Measurements from ENCODE around the gene TSHZ2.
"Not testable (repeated sequence)": the region's sequence is repeated elsewhere in the genome, so short reads cannot be mapped to it uniquely, and the experiment has no call there.

The TSHZ2 gene

DNA sequence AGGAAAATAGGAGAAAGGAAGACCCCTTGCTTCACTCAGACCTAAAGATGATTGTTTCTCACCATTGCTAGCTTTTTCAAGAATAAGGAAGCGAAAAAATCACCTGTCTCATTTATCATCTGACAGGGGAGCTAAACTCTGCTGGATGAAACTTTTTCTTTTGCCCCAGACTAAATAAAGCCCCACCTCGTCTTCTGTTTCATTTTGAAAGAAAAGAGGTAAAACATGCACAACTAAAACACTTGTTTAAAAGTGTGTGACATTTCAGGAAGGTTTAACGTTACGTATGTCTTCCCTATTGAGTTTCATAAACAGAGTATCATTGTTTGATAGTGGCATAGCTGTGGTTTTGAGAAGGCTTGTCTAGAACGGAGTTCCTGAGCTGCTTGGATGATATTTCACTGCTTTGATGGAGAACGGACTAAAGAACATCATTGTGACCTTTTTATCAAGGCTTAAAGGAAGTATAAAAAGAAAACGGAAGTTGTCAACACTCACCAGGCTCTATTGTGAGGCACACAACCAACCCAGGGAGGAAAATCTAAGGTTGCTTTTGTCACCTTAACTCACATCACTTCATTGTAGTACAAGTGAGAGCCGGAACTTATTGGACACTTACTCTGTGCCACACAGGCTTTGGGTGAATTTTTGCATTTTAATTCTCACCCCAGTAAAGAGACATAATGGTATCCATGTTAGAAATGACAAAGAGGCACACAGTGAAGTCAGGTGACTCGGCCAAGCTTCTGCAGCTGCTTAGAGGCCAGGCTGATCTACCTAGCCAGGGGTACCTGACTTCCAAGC lies 29.5 kb downstream of the TSHZ2 start:
- DNase-seq = no peak

DNA sequence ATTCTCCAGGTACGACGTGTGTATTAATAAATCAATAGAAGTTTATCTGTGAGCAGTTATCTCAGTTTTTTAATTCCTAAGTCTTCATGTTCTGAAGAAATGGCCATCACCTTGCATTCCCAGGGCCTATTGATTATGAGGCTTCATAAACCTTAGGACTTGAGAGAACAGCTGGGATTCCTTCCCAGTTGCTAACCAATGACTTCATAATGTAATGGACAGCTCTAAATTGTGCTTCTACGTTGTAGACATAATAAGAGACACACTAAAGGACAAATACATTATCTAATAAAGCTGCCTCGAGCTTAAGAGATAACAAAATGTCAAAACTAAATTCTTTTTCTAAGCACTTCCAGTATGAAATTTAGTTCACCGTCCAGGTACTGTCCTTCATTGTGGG lies 30.6 kb downstream of the TSHZ2 start:
- DNase-seq = no peak

DNA sequence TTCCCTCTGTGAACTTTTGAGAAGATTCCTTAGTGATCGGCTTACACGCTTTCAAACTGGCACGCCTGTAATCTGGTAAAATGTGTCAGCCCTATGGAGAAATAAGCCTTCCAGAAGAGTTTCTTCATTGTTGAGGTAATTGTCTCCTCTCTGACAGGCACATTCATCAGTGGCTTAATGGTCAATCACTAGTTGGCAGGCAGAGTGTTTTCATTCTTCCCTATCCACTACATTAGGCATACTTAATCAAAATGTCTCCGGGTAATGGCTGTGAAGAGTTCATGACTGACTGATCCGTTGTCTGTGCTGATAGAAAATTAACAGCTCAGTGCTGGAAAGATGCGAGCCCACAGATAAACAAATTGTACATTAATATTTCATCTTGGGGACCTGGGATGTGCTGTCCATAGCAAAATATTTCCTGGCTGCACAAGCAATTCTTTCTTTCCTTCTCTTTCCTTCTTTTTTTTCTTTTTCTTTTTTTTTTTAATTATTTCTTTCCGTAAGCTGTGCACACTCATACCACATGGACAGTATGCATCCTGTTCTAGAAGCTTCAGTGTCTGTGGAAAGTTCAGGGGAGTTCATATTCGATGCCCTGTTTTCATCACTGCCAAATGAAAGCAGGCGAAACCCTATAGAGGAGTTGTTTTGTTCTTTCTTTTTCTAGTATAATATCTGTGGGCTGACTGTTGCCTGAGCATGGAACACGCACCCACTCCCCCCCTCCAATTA lies 31.4 kb downstream of the TSHZ2 start:
- DNase-seq = peak; percentile 6

DNA sequence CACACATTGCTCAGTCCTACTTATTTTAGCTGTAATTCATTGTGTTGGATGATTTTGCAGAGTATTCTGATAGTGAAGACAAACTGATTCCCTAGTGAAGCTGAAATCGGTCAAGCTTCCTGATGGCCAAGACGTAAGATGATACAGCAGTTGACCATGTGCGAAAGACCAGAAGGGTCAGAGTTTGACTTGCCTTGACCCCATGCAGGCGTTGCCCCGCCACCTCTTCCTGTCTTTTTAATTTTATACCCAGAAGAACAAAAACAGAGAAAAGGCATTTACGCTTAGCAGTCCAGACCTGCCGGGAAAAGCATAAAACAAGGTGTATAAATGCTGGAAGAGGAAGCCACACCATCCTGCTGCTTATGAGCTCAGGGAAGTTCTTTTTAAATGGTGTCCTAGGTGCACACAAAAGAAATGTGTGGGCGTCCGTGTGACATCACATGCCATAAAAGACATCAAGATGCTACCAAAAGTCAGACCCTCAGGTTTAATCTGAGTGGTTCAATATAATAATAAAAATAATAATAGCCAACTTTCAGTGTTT lies 32.2 kb downstream of the TSHZ2 start:
- no peak for DNase-seq

DNA sequence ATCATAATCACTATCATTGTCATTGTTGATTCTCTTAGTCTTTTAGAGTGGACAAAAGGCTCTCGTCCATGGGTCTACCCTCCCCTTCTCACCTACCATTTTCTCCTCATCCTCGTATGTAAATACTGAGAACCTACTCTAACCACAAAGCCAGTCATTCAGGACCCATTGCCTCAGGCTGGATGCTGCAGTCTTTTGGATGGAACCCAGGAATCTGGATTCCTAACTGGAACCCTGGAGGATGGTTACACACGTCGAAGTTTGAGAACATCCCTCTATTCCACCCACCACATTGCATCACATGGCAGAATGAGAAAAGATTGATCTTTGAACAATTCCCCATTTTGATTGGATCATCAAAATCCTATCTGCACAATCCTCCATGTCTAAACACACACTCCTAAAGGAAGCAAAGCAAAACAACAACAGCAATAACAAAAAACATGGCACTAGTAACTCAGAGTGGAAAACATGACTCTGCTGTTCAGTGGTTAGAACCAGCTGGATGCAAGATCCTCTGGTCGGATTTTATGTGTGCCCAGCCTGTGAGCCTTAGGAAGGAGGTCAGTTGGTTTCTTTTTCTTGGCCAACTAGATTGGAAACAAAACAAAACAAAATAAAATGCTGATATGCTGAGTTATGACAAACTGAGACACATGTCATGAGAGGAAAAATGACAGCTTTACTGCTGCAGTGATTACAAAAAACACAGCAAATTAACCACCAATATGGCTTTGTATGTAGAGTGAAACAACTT lies 38.0 kb downstream of the TSHZ2 start:
- DNase-seq = no peak

DNA sequence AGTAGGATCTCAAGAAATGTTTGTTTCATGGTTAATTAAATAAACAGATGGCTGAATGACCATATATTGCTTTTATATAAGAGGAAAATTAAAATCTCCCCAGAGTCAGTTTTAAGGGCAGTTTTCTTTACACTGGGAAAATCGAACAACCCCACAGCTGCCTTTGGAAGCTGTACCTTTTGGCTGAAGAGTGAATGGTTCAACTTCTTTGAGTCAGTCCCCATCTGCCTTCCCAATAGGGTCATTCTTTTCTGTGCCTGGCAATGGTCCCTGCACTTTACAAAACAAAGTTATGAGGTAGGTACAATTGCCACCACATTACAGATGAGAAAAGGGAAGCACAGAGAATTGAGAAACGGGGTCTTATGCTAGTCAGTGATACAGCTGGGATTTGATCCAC lies 39.5 kb downstream of the TSHZ2 start:
- no peak for DNase-seq

DNA sequence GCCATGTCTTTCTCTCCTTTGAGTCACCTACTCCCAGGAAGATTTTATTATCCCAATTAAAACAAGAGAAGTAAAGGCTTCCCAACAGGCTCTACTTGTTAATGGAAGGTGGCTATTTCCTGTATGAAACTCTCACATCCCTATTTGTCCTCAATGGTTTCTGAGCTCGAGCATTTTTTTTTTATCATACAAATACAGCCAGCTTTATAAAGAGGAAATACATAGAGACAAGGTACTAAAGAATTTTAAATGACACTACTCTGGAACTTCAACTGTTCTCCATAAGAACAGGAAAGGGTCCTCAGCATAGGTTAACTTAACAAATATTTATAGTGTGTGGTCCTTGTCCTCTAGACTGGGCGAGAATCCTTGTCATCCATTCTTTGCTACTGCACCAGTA lies 41.0 kb downstream of the TSHZ2 start:
- no peak for DNase-seq

DNA sequence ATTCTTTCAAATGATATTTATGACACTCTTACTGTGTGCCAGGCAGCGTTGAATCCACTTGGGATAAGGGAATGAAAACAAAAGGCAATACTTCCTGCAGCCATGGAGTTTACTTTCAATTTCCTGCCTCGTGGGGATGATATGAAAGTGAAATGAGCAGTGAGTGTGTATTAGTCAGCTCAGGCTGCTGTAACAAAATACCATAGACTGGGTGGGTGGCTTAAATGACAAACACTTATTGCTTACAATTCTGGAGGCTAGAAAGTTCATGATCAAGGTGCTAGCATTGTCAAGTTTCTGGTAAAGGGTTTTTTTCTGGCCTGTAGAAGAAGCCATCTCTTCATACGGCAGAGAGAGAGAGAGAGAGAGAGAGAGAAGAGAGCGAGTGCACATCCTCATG lies 41.7 kb downstream of the TSHZ2 start:
- no peak for DNase-seq

DNA sequence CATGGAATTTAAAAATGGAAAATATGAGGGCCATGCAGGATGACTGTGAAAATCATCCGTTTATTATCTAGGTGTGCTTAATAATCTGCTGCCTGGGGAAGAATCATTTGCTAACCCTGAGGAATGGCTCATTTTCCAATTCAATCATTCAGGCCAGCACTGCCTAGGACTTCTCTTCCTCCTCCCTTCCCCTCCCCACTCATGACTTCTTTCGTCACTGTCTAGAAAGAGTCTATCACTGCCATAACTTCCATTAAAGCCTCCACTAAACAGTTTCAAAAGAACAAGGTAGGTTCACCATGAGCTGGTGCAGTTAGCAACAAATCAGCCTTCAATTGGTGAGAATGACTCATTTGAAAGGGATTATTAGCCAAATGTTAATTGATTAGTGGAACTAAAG lies 43.9 kb downstream of the TSHZ2 start:
- DNase-seq = no peak

DNA sequence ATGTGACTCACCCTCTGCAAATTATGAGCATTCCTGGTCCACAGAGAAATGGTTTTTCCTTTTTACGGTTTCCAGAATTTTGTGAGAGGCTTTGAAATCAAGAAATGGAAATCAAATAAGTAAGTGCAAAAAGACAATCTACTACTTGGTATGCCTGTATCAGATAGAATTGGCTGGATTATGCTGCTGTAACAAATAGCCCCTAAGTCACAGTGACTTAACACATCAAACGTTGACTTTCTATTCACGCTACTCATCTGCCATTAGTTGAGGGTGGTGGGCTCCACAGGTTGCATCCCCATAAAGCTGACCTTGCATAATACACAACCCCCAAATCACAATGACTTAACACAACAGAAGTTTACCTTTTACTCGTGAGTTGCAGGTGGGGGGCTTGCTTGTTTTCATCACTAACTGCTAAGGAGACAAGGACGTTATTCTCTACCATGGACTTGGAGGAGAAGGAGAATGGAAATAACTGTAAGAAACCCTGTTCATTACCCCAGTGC lies 44.4 kb downstream of the TSHZ2 start:
- no peak for DNase-seq

DNA sequence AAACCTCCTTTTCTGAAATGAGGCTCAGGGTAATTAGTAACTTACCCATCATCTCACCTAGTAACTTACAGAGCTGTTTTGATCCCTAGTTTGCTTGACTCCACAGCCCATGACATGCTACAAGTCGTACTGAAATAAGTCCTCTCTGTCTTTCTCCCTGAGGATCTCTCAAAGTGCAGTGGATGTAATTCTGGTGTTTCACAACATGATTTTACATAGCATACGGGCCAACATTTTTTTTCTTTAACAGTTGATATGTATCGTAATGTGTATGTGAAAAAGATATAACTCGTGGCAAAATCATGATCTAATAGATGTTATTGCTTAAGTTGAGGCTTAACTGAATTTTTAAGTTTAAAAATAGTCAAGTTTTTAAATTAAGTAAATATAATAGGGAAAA lies 45.0 kb downstream of the TSHZ2 start:
- no peak for DNase-seq

DNA sequence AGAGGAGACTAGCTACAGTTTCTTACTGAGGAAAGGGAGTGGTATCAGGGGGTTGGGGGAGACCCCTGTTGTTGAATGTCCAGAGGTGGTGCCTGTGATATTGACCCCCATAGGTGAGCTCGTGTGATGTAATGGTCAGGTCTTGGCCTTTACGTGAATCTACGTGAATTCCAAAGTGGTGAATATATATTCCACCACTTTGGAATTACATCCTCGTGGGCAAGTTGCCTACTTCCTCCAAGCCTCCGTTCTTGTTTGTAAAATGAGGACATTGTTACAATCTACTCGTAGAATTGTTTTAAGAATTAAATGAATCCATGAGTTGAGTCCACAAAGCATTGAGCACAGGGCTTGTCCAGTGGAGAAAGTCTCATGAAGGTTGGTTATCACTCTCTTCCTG lies 47.3 kb downstream of the TSHZ2 start:
- no peak for DNase-seq

DNA sequence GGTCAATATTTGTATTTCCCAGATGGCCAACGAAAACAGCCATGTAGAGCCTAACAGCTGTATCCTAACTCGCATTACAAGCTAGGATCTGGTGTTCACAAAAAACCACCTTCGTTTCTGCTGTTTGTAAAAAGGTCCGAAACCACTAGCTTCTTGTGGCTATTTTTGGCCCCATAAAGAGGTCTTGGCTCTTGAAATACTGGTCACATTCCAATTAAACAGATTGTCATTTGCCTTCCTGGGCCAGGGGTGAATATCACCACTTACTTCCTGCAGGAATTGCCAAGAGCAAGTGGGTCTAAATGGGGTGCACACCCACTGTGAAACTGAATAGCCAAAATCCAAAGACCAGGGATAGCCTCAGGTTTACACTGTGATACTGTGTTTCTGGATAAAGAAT lies 48.2 kb downstream of the TSHZ2 start:
- DNase-seq = no peak

DNA sequence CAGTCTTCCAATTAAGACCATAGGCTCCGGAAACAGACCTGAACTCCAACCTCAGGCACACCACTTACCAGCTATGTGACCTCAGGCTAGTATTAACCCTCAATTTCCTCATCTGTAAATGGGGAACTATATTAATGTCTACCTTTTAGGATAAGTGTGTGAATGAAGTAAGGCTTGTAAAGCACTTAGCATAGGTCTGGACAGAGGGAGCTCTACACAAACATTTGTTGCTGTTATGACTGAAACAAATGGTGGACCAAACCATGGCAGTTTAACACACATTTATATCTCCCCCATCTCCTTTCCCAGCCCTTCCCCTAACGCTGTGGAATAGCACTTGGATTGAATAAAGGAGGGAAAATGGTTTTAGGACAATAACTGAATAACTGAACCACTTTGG lies 48.7 kb downstream of the TSHZ2 start:
- DNase-seq = no peak

DNA sequence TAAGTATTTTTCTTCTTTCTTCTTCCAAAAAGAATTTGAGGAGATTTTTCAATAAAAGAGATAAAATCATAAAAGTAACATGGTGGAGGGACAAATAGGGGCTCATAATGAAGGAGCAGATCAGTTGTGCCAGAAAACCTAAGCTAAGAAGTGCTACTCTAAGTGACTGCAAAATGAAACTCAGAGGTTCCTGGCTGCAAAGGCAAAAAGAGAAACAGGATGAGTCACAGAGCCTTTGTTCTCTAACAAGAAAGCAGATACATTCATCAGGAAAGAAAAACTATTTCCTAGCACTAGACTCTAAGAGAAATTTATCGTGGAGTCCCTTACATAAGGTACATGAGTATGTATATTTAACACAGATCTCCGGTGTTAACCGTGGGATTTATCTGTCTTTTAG lies 49.8 kb downstream of the TSHZ2 start:
- DNase-seq = no peak

DNA sequence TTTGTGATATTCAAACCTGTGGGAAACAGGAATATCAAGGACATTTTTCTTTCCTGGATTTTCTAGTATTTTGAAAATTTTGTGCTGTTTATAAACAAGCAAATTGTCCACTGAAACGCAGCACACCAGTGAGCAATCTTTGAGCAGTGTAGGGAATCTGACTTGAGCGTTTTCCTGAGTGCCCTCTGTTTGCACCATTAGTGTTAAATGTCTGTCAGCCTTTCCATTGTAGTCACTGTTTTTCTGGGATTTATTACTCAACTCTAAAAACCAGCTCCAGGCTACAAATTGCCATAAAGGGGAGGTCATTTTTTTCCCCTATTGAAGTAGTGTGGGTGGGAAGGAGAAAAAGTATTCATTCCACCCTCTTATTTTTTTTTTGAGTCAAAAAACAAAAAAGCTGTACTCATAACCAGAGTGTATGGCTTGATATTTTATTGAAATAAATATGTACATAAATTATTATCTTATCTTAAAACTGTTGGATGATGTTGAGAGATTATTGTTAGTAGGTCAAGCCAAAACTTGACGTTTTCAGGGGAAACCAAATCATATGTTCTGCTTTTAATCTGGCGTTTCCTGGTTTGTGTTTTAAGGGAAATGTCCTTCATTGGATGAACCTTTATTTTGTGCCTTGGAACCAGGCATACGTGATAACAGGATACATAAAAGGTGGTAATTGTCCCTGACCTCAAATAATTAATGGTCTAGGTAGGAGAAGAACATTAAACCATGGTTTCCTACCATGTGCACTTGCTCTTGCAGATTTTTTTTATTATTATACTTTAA lies 51.8 kb downstream of the TSHZ2 start:
- no peak for DNase-seq

DNA sequence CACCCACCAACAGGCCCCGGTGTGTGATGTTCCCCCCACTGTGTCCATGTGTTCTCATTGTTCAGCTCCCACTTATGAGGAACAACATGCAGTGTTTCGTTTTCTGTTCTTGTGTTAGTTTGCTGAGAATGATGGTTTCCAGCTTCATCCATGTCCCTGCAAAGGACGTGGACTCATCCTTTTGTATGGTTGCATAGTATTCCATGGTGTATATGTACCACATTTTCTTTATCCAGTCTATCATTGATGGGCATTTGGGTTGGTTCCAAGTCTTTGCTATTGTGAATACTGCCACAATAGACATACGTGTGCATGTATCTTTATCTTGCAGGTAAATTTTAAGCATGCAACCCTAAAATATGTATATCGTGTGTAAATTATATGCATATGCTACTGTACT lies 52.5 kb downstream of the TSHZ2 start:
- DNase-seq = not testable (repeated sequence)

DNA sequence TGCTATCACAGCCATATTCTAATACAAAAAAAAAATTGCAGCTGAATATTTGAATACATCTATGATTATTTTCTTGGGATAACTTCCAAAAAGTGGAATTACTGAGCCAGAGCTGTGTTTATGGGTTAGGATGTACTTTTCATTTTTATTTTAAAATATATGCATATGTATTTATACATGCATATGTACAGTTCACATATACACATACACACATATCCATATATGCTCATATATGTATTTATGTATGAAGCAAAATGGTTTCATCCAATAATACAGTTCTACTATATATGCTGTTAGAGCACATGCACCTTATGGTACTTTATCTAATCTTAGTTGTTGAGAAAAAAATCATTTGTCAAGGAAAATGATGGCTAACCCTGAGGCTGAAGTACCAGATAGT lies 54.9 kb downstream of the TSHZ2 start:
- DNase-seq = no peak

DNA sequence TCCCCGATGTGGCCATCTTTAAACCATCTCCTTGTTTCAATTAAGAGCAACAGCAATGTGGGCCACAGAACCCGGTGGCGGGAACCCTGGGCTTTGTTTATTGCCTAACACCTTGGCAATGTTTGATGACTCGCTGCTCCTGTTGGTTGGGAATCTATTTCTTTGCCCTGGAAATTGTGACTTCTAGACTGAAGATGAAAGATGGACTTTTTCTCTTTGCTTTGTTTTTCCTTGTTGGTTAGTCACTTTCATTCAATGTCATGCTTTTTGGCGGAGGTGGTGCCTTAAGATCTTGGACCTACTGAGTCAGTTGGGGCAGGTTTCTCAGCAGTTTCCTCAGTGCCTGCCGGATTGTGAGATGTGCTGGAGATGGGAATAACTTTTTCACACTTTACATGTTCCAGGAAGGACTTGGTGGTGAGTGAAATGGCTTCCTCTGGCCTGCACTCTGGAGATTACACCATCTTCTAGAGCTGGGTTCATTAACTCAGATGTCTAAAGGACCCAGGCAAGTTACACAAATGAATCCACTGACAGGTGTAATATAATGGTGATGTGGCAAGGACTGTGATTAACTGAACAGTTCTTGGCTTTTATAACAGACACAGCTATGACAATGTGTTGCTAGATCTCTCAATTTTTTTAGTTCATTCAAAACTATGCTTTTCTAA lies 56.3 kb downstream of the TSHZ2 start:
- no peak for DNase-seq

DNA sequence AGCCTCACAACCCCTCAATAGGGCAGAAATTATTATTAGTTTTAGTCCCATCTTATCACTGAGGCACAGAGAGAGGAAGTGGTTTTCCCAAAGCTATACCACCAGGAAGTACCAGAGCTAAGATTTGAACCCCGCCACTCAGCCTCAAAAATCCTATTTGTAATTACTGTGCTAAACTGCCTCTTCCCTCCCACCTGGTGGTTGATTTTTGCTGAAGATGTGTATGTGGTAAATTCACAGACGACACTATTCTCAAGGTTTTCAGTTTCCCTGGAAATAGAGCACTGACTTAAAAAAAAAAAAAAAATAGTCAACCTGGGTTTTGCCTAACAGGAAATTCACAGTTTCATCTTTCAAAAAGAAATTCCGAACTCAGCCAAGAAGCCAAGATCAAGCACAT lies 57.9 kb downstream of the TSHZ2 start:
- DNase-seq = no peak

DNA sequence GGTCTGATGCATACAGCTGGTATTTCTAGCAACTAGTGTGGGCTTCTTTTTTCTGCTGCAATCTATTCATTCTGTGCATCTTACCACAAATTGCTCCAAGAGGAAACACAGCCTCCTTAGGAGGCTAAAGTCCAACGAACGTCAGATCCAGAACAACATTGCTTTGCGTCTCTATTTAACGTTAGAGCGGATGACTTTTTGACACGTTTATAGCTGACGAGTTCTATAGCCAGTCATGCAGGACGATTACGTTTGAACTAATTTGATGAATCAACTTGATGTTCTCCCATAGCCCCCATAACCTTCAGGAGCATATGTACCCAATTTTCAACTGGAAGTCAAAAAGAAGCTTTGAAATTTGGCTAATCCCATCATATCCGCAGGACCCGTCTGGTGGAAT lies 59.9 kb downstream of the TSHZ2 start:
- DNase-seq = no peak

DNA sequence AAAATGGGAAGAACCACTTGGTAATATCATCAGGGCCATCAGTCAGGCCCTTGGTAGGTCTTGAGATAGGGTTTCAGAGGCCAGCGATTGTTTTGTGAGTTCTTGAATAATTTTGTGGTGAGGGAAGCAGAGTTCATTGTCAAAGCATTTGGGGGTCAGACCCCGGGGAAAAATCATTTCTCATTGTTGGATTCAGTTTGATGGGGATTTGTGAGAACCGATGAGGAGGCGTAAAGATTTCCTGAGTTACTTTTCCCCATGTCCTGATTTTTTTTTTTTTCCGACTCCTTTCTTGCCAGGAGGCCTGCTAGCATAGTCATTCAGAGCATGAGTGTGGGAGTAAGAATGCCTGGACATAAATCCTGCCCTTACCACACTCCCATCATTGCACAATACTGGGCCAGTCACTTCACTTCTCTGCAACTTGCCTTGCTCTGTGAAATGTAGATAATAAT lies 60.3 kb downstream of the TSHZ2 start:
- DNase-seq = no peak
